ENCODE measurements around the gene CNTNAP2. TPM values are rescaled to one million over a fixed set of nuclear protein-coding genes. Genes with fewer than 3 reads are reported as not detected.

Gene CNTNAP2
- total and polyA plus RNA-seq, 8 donors, result 0.19 to 18.2 (median 0.56) TPM

GRCh38 chr7:148286150-148286549 is 2169.5 kb downstream of the CNTNAP2 start:
- H3K4me3 ChIP-seq, result no peak overlapping the region
- WGBS, 5 donors, result 7 to 24% (median 16%) methylated on average over 2 of the region's 2 CpGs
- peak in 1 of 2 donors; percentile 42 for DNase-seq
- H3K36me3 ChIP-seq, result no peaks in the 10 kb centered on the region
- H3K27ac ChIP-seq, result no peak overlapping the region
- TF ChIP-seq POLR2AphosphoS5 (IDR thresholded peaks at IDR 0.05), result no peak
- intact Hi-C loops (cut with DNase I; ENCODE audit: low total_unique reads), result no loop called here
- H3K27me3 ChIP-seq, result no peaks in the 10 kb centered on the region
- H3K4me1 ChIP-seq, result no peaks in the 10 kb centered on the region
- no peaks in the 10 kb centered on the region for H3K9me3 ChIP-seq

- H3K27me3 ChIP-seq, result no peaks in the 10 kb centered on the region
- WGBS, 5 donors, result 44 to 93% (median 82%) methylated on average over 1 to 2 of the region's 2 CpGs
Observed at GRCh38 chr7:148287538-148287937, 2170.9 kb downstream of the CNTNAP2 start.

DNA sequence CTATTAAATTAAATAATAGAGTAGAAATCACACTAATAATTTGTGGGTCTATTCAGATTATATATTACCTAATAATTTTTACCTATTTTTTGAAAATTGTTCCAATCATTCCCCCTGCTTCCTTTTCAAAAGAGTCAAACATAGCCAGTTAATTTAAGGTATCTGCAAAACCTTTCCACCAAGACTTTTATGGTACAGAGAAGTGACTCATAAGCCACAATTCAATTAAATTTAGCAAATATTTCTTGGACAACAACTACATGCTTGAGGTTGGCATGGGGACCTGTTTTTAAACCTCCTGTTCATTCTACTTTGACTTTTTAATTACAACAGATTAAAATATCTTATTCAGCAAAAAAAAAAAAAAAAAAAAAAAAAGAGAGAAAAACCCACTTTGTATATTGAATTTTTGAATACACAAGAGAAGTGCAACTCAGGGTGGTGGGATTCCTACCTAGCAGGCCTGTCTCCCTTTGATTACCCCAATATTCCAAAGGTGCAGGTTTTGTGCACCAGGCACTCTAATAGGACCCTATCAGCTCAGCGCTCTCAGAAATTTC is 2172.1 kb downstream of the CNTNAP2 start:
- 89 to 100% (median 98%) methylated on average over 1 of the region's 1 CpG for WGBS, 5 donors
- intact Hi-C loops (cut with DNase I; ENCODE audit: low total_unique reads), result no loop called here
- no peaks in the 10 kb centered on the region for H3K36me3 ChIP-seq
- no peak overlapping the region for H3K27ac ChIP-seq
- no peak for DNase-seq
- H3K9me3 ChIP-seq, result no peaks in the 10 kb centered on the region
- no peaks in the 10 kb centered on the region for H3K27me3 ChIP-seq
- H3K4me3 ChIP-seq, result no peak overlapping the region
- H3K4me1 ChIP-seq, result no peaks in the 10 kb centered on the region
- TF ChIP-seq POLR2A (IDR thresholded peaks at IDR 0.05) (no peak), POLR2AphosphoS5 (IDR thresholded peaks at IDR 0.05) (no peak), EP300 (IDR thresholded peaks at IDR 0.05) (no peak), CTCF (IDR thresholded peaks at IDR 0.05) (no peak)

More at GRCh38 chr7:148287538-148287937, 2170.9 kb downstream of the CNTNAP2 start:
- Histone ChIP-seq H3K36me3 (no peaks in the 10 kb centered on the region), H3K27ac (no peak overlapping the region), H3K4me1 (no peaks in the 10 kb centered on the region), H3K9me3 (no peaks in the 10 kb centered on the region), H3K4me3 (no peak overlapping the region)
- intact Hi-C loops (cut with DNase I; ENCODE audit: low total_unique reads), result no loop called here
- no peak for DNase-seq
- TF ChIP-seq CTCF (IDR thresholded peaks at IDR 0.05), result no peak
- no peak for TF ChIP-seq EP300 (IDR thresholded peaks at IDR 0.05)
- TF ChIP-seq POLR2AphosphoS5 (IDR thresholded peaks at IDR 0.05), result no peak
- TF ChIP-seq POLR2A (IDR thresholded peaks at IDR 0.05), result no peak

DNA sequence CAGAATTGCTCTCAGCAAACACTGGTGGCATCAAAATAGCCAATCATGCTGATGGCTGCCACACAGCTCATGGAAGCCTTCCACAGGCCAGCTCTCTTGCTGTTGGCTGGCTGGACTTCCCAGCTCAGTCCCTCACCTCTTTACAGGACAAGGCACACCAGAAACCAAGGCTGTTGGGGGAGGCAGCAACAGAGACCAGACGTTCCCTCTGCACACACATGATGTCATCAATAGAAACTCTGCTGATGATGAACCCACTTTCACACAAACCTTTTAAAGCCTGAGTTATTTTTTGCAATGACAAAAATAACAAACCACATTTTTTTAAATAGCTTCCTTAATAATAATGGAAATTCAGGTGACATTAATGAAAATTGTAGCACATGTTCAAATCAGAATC is 2173.0 kb downstream of the CNTNAP2 start:
- no peak overlapping the region for H3K27ac ChIP-seq
- H3K4me3 ChIP-seq, result no peak overlapping the region
- WGBS, 5 donors, result 13 to 30% (median 21%) methylated on average over 1 of the region's 1 CpG
- TF ChIP-seq POLR2A (IDR thresholded peaks at IDR 0.05), result no peak
- TF ChIP-seq POLR2AphosphoS5 (IDR thresholded peaks at IDR 0.05), result no peak
- TF ChIP-seq CTCF (IDR thresholded peaks at IDR 0.05), result no peak
- TF ChIP-seq EP300 (IDR thresholded peaks at IDR 0.05), result no peak
- no peaks in the 10 kb centered on the region for H3K36me3 ChIP-seq
- no peaks in the 10 kb centered on the region for H3K27me3 ChIP-seq
- H3K9me3 ChIP-seq, result no peaks in the 10 kb centered on the region
- H3K4me1 ChIP-seq, result no peaks in the 10 kb centered on the region
- intact Hi-C loops (cut with DNase I; ENCODE audit: low total_unique reads), result no loop called here
- no peak for DNase-seq

DNA sequence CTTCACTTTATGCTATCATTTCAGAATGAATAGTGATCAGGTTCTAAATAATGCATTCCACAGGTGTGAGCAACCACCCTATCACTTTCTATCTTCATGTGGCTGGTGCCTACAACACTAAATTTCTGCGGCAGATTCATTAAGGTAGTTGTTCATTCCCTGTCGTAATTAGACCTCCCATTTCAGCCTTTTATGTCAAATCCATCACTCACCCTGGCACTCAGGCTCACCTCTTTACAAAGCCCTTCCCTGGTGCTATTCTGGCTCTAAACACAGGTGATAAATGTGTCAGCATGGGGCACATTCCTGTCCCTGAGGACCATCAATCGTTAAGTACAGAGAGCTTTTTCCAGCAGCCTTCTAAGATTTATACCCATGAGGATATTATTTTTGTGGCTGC is 2173.9 kb downstream of the CNTNAP2 start:
- no peaks in the 10 kb centered on the region for H3K4me1 ChIP-seq
- WGBS, 5 donors, result 33 to 42% (median 40%) methylated on average over 3 of the region's 3 CpGs
- DNase-seq, result no peak
- TF ChIP-seq CTCF (IDR thresholded peaks at IDR 0.05) (no peak), EP300 (IDR thresholded peaks at IDR 0.05) (no peak), POLR2AphosphoS5 (IDR thresholded peaks at IDR 0.05) (no peak), POLR2A (IDR thresholded peaks at IDR 0.05) (no peak)
- no peaks in the 10 kb centered on the region for H3K36me3 ChIP-seq
- no peak overlapping the region for H3K27ac ChIP-seq
- no peak overlapping the region for H3K4me3 ChIP-seq
- intact Hi-C loops (cut with DNase I; ENCODE audit: low total_unique reads), result no loop called here
- H3K9me3 ChIP-seq, result no peaks in the 10 kb centered on the region
- no peaks in the 10 kb centered on the region for H3K27me3 ChIP-seq

All from stomach (tissue), 9 donors.